GM18907 (cell line): ENCODE measurements around the gene ALS2CL.

ENCODE experiments used
- ATAC-seq: cut with Tn5 transposase; IDR thresholded peaks from one replicate; pipeline ENCODE4 v1.9.1; 2021; ENCODE audit warnings: mild to moderate bottlenecking, moderate library complexity; ENCODE audit not compliant: unreplicated experiment

The ALS2CL gene

GRCh38 chr3:46680298-46680826 is 13.1 kb downstream of the ALS2CL start:
- ATAC-seq = no peak

- no peak for ATAC-seq
These were observed 13.8 kb downstream of the ALS2CL start for GRCh38 chr3:46679681-46680080.

GRCh38 chr3:46678280-46678679 is 15.2 kb downstream of the ALS2CL start:
- no peak for ATAC-seq

GRCh38 chr3:46677411-46677726 is 16.1 kb downstream of the ALS2CL start:
- ATAC-seq = no peak

GRCh38 chr3:46676601-46677410 is 16.7 kb downstream of the ALS2CL start:
- ATAC-seq = no peak

- no peak for ATAC-seq
These were observed 17.5 kb downstream of the ALS2CL start for GRCh38 chr3:46675843-46676567.

- ATAC-seq = no peak
These were observed 18.1 kb downstream of the ALS2CL start for GRCh38 chr3:46675426-46675825.

GRCh38 chr3:46674031-46674845 is 19.2 kb downstream of the ALS2CL start:
- ATAC-seq = no peak

- no peak for ATAC-seq
These were observed 20.1 kb downstream of the ALS2CL start for GRCh38 chr3:46673151-46674030.

- no peak for ATAC-seq
These were observed 21.2 kb downstream of the ALS2CL start for GRCh38 chr3:46672349-46672695.

- ATAC-seq = no peak
These were observed 21.7 kb downstream of the ALS2CL start for GRCh38 chr3:46671541-46672348.

- no peak for ATAC-seq
These were observed 22.5 kb downstream of the ALS2CL start for GRCh38 chr3:46670891-46671427.

GRCh38 chr3:46670000-46670890 is 23.2 kb downstream of the ALS2CL start:
- ATAC-seq = no peak

GRCh38 chr3:46669191-46669999 is 24.1 kb downstream of the ALS2CL start:
- no peak for ATAC-seq

GRCh38 chr3:46668591-46668990 is 24.9 kb downstream of the ALS2CL start:
- ATAC-seq = no peak

GRCh38 chr3:46668116-46668515 is 25.4 kb downstream of the ALS2CL start:
- no peak for ATAC-seq

GRCh38 chr3:46667657-46668056 is 25.8 kb downstream of the ALS2CL start:
- ATAC-seq = no peak
